Measurements from ENCODE around the gene ETHE1.
A peak's percentile ranks its signal among the peaks of the same experiment; 100 is the strongest.

Gene ETHE1

DNA sequence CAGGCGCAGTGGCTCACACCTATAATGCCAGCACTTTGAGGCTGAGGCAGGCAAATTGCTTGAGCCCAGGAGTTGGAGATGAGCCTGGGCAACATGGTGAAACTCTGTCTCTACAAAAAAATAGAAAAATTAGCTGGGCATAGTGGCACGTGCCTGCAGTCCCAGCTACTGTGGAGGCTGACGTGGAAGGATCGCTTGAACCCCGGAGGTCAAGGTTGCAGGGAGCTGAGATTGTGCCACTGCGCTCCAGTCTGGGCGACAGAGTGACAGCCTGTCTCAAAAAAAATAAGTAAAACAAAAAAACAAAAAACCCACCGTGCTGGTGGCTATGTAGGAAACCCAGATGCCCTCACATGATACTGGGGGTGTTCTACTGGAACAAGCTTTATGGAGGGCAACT, 38.8 kb downstream of the ETHE1 start:
- DNase-seq, result no peak

DNA sequence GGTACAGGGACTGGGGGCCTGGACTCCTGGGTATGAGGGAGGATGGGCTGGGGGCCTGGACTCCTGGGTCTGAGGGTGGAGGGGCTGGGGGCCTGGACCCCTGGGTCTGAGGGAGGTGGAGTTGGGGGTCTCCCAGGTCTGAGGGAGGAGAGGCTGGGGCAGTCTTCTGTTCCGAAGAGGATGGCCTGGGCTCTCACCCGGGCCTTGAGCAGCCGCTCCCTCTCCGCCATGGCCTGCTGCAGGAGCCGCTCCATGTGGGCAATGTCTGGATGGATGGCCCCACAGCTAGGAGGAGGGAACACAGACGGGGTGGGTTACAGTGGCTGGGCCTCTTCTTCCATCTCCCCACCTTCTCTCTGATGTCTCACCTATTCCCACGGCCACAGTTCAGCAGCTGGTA, 40.6 kb downstream of the ETHE1 start:
- DNase-seq, result no peak

DNA sequence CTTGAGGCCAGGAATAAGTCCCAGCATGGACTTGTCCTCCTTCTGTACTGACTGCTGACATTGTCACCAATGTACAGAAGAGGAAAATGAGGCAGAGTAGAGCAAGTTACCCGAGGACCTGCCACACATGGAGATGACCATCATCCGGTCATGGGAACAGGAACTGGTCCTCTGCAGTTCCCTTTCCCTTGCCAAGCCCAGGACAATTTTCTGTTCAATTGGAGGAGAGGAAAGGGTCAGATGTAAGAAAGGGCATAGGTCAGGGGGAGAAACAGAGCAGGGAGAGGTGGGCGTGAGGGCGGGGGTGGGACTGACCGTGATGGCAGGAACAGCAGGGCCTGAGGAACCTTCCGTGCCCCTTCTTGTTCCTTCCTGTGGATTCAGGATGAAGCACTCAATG, 41.0 kb downstream of the ETHE1 start:
- DNase-seq, result no peak

DNA sequence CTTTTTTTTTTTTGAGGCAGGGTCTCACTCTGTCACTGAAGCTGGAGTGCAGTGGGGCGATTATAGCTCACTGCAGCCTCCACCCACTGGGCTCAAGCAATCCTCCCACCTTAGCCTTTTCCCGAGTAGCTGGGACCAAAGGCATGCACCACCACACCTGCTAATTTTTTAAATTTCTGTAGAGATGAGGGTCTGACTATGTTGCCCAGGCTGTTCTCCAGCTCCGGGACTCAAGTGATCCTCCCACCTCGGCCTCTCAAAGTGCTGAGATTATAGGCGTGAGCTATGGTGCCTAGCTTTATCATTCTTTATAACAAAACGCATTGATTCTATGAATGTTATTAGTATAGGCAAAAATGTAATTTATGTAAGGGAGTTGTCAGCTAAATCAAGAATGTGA, 43.7 kb downstream of the ETHE1 start:
- no peak for DNase-seq

DNA sequence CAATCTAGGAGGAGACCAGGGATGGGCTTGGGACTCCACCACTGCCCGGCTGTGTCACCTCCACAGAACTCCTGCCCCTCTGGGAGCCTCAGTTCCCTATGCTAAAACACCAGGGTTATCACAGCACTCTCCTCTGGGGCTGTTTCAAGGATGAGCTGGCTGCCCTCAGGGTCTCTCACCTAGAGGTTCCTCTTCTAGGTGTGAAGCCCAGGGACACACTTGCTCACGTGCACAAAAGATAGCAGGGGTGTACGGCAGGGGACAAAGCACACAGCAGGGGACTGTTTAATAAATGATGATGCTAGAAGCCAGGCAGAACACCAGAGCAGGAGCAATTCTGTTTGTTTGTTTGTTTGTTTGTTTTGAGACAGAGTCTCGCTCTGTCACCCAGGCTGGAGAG, 44.8 kb downstream of the ETHE1 start:
- no peak for DNase-seq

DNA sequence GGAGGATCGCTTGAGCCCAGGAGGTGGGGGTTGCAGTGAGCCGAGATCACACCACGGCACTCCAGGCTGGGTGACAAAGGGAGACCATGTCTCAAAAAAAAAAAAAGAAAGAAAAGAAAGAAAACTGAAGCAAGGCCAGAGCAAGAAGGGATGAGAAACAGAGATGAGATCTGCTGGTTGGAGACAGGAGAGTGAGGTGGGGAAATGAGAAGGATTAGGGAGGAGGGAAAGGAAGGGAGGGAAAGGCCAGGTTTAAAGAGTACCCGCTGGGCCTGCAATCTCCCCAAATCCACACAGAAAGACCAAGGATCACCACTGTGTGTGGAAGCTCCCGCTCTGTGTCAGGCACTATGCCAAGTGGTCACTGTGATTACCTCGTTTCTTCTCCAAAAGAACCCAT, 45.3 kb downstream of the ETHE1 start:
- DNase-seq, result no peak

DNA sequence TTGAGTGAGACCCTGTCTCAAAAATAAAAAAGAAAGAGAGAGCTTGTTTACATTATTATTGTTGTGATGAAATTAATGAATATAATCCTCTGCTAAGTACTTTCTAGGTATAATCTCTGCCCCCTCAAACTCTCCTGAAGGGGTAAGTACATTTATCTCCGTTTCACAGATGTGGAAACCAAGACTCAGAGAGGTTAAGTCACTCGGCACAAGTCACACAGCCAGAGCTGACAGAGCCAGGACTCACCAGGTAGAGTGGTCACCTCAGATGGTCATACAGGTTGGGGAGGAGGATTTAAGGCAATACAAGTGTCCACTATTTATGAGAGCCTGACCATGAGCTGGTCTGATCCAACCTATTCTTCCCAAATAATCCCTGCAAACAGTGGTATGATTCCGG, 46.4 kb downstream of the ETHE1 start:
- DNase-seq, result no peak

DNA sequence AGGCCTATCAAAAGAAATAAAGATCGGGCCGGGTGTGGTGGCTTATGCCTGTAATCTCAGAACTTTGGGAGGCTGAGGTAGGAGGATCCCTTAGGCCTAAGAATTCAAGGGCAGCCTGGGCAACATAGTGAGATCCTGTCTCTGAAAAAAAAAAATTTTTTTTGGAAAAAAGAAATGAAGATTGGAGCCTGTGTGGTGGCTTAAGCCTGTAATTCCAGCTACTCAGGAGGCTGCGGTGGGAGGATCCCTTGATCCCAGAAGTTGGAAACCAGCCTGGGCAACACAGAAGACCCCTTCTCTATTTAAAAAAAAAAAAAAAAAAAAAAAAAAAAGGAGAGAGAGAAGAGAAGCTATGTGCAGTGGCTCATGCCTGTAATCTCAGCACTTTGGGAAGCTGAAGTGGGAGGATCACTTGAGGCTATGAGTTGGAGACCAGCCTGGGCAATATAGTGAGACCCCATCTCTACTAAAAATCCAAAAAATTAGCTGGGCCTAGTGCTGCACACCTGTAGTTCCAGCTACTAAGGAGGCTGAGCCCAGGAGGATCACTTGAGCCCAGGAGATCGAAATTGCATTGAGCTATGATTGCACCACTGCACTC, 46.9 kb downstream of the ETHE1 start:
- DNase-seq, result no peak

DNA sequence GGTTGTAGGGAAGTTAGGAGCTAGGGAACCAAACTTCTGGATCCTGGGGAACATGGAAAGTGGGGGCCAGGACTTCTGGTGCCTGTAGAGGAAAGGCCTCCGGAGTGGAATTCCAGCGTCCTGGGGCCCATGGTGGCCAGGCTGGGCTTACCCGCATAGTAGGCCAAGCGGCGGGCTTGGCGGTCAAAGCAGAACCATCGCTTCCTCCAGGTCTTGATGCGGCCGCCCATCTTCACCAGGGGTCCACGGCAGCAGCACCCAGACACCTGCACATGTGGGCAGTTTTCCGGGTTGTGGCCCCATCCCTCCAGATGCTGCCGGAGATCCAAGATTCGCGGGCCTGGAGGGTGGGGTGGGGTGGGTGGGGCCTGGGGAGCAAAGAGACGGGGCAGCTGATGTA, 47.8 kb downstream of the ETHE1 start:
- DNase-seq, result no peak

DNA sequence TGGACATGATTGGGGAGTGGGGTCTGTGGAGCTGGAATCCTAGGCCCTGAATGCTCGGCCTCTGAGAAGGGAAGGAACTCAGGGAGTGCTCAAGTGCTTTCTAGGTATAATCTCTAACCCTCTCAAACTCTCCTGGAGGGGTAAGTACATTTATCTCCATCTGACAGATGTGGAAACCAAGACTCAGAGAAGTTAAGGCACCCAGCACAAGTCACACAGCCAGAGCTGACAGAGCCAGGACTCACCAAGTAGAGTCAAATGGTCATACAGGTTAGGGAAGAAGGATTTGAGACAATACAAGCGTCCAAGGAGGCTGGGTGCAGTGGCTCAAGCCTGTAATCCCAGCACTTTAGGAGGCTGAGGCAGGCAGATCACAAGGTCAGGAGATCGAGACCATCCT, 48.7 kb downstream of the ETHE1 start:
- DNase-seq, result no peak

DNA sequence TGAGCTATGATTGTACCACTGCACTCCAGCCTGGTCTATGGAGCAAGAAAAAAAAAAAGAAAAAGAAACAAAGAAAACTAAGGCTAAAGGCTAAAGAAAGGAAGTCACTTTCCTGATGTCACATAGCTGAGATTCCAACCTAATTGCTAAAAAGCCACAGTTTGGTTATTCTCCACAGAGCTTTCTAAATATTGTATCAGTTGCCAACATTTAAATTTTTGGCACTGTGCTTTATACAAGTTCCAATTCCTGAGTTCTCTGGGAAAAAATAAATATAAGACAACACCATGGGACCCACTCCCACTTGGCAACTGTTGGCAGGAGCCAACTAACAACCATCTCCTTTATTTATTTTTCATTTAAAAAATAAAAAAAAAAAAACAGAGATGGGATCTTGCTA, 50.4 kb downstream of the ETHE1 start:
- no peak for DNase-seq

DNA sequence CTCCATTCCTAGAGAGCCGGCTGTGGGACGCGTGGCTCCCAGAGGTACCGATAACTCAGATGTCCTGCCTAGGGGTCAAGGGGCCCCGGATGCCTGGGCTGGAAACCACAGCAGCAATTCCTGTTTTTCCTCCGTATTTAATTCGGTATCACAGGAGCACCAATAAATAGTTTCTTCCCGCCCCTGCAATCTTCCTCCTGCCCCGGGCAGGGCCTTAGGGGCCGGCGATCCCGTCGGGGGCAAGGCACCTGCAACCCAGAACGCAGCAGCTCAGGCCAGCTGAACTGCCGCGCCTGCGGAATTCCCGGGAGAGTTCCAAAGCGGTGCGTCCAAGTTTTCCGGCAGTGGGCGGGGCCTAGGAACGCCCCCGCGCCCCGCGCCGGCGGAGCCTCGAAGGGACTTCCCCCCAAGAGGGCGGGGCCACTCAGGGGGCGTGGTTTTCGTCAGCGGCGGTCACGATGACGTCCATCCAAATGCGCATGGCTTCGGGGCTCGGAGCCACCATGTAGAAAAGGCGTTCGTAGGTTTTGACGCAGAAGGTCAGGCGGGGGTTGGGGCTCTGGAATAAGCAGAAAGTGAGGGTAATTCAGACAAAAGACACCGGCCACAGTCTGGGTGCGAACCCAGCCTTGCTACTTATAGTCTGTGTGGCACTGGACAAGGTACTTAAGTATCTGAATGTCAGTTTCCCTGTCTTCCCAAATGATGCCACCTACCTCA, 51.9 kb downstream of the ETHE1 start:
- DNase-seq, result peak; percentile 77 to 95 (median 90)

DNA sequence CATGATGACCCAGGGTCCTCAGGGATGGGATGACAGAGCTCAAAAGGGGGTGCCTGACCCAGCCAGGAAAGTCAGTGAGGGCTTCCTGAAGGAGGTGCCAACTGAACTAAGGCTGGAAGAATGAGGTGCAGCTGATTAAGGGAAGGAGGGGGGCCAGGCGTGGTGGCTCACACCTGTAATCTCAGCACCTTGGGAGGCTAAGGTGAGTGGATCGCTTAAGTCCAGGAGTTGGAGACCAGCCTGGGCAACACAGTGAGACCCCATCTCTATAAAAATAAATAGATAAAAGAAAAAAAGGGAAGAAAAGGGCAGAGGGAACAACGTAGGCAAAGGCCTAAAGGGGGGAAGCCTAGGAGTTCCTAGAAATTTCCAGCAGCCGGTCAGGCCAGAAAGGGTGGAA, 52.5 kb downstream of the ETHE1 start:
- no peak for DNase-seq

DNA sequence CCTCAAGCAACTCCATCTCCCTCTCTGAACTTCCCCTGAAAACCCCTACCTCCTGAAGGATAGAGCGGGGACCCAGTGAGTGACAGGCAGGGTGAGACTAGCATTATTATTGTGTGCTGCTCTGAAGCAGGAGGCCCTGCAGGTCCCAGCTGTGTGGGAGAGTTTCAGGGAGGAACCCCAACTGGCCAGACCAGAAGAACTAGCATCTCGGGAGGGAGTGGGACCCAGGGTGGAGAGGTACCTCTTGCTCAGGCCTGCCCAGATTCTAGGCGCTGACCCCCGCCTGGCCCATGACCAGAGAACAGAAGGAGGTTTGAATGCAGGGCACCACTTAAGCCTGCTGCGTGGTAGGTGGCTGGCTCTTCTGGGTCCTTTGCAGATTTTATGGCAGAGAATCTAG, 55.9 kb downstream of the ETHE1 start:
- no peak for DNase-seq

DNA sequence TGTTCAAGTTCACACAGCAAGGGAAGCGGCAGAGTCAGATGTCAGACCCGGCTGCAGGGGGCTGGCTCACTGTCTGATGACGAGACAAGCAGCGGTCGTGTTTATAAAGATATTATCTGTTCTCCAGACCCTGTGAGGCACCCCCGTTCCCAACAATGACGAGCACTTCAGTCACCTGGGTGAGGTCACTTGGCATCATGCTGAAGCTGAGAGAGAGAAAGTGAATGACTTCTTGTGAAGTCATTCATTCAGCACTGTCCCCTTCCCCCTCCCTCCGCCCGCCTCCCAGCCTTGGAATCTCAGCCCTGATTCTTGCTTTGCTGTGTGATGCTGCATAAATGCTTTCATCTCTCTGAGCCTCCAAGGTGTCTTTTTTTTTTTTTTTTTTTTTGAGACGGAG, 56.7 kb downstream of the ETHE1 start:
- peak in 3 of 4 experiments; percentile 25 to 68 (median 52) for DNase-seq

DNA sequence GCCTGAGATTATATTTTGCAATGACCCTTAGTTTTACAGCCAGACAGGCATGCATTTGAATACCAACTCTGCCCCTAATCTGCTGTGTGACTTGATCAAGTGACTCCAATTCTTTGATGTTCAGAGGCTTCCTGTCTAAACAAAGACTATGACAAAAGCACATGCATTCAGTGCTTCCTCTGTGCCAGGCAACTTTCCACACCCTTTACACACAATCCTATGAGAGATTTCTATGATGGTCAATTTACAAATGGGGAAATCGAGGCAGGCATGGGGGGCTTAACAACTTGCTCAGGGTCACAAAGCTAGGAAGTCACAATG, 57.9 kb downstream of the ETHE1 start:
- no peak for DNase-seq

DNA sequence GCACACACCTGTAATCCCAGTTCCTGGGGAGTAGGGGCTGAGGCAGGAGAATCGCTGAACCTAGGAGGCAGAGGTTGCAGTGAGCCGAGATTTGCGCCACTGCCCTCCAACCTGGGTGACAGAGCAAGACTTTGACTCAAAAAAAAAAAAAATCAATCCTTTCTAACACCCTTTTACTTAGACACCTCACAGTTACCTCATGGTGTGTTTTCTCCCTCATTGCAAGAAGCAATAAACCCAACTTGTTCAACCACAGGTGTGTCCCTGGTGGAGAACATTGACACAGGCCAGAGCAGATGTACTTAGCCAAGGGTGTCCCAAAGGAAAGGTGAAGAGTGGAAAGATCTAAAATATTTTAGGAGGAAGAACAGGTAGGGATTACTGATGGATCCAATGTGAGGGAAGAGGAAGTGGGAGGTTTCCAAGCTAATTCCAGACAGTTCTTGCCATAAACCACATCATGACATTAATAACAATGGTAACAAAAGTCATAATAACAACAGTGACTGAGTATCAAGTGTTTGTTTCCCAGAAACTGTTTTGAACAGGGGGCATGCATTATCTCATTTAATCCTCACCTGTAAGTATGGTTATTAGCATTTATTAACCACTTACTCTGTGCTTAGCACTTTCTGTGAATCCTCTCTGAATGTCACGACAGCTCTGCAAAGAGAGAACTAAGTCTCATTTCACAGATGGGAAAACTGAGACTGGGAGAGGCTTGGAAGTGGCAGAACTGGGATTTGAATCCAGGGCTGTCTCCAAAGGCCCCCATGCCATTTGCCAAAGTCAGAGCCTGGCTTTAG, 58.4 kb downstream of the ETHE1 start:
- DNase-seq, result no peak

DNA sequence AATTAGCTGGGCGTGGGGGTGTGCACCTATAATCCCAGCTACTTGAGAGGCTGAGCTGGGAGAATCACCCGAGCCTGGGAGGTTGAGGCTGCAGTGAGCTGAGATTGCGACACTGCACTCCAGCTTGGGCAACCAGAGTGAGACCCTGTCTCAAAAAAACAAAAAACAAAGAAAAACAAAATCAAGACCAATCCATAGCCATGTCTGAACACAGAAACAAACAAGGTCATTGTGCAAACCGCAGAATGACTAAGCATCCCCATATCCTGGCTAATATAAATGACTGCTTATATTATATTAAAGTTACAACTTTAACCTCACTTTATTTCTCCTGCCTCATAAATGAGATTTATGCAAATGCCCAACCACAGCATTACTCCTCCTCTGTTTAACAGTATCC, 59.3 kb downstream of the ETHE1 start:
- DNase-seq, result no peak

DNA sequence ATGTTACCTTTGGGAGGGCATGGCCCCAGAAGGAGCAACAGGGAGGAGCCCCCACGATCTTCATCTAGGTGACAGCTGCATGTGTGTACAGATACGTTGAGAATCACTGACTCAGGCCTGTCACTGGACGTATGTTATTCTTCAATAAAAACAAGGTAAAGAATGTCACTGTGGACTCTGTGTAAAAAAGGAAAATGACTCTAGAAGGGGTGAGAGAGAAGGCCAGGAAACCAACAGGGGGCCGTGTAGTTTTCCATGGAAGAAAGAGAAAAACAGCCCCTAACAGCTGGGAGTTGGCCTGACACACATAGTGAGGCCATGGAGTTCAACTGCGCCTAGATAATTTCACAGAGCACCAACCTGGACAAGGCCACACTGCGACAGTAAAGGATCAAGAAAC, 59.7 kb downstream of the ETHE1 start:
- no peak for DNase-seq

DNA sequence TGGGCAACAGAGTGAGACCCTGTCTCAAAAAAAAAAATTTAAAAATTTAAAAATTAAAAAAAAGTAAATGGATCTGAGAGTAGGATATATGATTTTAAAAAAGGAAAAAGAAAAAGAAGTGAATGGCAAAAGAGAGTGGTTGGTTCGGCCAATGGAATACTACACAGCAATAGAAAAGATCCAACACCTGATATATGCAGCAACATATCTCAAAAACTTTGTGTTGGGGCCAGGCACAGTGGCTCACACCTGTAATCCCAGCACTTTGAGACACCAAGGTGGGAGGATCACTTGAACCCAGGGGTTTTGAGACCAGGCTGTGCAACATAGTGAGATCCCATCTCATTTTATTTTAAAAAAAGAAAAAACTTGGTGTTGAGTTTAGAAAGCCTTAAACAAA, 60.2 kb downstream of the ETHE1 start:
- no peak for DNase-seq

DNA sequence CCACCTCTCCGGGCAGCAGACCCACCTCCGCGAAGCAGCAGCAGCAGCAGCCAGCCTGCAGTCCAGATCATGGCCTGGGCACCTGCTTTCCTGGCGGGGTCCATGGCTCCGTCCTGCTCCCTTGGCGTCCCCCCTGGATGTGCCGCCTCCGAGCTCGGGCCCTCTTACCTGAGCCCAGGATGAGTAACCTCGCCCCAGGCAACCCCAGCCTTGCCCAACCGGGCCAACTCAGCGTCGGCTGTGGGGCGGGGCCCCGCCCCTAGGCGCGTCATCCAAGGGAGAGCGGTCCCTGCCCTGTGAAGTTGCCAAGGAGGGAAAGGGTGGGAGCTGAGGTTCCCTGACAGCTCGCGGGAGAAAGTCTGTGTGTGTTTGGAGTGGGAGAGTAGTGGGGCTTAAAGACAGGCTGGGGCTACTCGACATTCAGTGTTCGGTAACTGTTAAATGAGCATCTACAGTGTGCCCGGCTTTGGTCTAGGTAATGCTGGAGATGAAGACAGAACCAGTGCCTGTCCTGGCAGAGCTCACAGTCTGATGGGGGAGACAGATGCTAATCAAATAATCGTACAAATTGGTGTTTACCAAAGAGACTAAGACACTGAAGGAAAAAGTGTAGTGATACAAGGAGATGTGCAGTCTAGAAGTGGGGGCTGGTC, 61.4 kb downstream of the ETHE1 start, which contains the start of gene LYPD3:
Gene LYPD3, minus strand, starts transcription at position 141 of the 653 bp plus-strand sequence. Its CDS starts 37 bp downstream, at position 104.
- DNase-seq, result no peak

DNA sequence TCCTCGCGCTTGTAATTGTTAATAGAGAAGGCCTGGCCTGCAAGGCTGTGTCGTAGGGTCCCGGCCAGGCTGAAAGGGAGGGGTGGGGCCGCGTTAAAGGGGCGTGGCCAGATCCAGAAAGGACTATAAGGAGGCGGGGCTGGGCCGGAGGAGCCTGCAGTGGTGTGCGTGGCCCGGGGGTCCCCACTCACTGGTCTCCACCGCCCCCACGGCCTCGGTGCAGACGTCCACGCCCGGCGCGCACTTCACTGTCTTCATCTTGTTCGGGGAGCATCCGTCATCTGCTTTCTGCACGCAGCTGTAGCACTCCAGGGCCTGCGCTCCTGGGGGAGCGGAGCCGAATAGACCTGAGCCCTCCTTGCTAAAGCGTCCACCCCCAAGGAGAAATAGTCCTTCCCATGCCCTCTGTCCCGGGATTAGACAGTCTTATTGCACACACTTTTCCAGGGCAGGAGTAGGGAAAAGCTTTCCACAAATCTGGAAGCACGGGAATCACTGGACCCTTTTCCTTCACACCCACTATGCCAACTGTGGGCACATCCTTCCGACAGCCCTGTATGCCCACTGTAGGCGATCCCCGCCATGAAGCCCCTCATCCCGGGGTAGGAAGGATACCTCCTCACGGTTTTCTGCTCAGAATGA, 62.7 kb downstream of the ETHE1 start:
- DNase-seq, result peak in 3 of 4 experiments; percentile 46 to 80 (median 63)

Data from activated naive CD4-positive, alpha-beta T cell (primary cell).